HG03280 (cell line): Measurements from ENCODE around the gene WDR26.
"Not testable (repeated sequence)": the region's sequence is repeated elsewhere in the genome, so short reads cannot be mapped to it uniquely, and the experiment has no call there.

Experiments used
- ATAC-seq: cut with Tn5 transposase; IDR thresholded peaks from one replicate; pipeline ENCODE4 v1.9.1; 2021; ENCODE audit warnings: mild to moderate bottlenecking, moderate library complexity; ENCODE audit not compliant: unreplicated experiment

Gene WDR26

DNA sequence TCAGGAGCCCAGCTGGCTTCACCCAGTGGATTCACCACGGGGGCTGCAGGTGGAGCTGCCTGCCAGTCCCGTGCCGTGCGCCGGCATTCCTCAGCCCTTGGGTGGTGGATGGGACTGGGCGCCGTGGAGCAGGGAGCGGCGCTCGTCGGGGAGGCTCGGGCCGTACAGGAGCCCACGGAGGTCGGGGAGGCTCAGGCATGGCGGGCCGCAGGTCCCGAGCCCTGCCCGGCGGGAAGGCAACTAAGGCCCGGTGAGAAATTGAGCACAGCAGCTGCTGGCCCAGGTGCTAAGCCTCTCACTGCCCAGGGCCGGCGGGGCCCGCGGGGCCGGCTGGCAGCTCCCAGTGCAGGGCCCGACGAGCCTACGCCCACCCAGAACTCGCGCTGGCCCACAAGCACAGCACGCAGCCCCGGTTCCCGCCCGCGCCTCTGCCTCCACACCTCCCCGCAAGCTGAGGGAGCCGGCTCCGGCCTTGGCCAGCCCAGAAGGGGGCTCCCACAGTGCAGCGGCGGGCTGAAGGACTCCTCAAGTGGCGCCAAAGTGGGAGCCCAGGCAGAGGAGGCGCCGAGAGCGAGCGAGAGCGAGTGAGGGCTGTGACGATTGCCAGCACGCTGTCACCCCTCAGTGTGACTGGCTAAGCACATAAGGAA lies 82.0 kb downstream of the WDR26 start:
- not testable (repeated sequence) for ATAC-seq

DNA sequence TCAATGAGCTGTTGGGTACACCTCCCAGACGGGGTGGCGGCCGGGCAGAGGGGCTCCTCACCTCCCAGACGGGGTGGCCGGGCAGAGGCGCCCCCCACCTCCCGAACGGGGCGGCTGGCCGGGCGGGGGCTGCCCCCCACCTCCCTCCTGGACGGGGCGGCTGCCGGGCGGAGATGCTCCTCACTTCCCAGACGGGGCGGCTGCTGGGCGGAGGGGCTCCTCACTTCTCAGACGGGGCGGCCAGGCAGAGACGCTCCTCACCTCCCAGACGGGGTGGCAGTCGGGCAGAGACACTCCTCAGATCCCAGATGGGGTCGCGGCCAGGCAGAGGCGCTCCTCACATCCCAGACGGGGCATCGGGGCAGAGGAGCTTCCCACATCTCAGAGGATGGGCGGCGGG lies 84.9 kb downstream of the WDR26 start:
- not testable (repeated sequence) for ATAC-seq

DNA sequence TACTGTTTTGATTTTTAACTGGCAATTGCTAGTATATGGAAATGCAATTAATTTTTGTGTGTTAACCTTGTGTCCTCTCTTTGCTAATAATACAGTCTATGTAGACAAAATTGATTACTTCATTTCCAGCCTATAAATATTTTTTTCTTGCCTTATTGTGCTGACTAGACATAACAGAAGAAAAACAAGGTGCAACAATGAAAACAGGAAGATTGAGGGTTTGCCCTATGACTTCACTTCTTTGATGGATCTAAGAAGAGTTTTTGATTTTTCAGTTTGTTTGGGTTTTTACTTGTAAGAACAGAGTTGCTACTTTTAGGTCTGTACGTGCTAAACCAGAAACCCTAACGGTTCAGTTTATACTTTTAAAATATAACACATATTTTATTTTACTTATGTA lies 86.5 kb downstream of the WDR26 start:
- no peak for ATAC-seq

DNA sequence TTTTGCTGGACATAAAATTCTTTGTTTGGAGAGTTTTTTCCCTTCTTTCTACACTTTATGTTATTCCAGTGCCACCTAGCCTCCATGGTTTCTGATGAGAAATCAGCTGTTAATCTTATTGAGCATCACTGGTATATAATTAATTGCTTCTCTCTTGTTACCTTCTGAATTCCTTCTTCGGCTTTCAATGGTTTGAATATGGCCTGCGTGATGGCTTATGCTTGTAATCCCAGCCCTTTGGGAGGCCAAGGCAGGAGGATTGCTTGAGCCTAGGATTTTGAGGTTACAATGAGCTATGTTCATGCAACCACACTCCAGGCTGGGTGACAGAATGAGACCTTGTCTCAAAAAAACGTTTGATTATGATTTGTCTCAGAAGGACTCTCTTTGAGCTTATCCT lies 90.9 kb downstream of the WDR26 start:
- no peak for ATAC-seq

DNA sequence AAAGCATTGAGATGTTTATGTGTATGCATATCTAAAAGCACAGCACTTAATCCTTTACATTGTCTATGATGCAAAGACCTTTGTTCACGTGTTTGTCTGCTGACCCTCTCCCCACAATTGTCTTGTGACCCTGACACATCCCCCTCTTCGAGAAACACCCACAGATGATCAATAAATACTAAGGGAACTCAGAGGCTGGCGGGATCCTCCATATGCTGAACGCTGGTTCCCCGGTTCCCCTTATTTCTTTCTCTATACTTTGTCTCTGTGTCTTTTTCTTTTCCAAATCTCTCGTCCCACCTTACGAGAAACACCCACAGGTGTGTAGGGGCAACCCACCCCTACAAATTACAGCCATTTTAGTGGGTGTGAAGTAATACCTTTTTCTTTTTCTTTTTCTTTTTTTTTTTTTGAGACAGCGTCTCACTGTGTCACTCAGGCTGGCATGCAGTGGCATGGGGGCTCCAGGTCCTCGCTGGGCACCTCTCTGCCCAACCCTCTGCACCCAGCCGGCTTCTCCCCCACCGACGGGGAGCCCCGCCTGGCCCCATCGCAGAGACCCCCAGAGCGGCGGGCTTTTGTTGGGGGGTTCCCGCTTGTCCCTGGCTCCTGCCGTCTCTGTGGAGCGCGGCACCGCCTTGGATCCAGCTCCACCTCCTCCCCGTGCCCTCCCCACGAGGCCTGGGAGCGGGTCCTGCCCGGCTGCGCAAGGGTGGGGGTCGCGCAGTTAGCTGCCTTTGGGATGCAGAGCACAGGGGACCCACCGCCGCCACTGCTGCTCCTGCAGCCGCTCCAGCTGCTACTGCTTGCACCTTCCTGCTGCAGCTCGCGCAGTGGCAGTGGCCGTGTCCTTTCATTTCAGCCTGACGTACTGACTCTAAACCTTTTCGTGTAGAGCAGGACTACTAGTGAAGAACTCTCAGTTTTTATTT lies 93.9 kb downstream of the WDR26 start:
- ATAC-seq, result not testable (repeated sequence)

DNA sequence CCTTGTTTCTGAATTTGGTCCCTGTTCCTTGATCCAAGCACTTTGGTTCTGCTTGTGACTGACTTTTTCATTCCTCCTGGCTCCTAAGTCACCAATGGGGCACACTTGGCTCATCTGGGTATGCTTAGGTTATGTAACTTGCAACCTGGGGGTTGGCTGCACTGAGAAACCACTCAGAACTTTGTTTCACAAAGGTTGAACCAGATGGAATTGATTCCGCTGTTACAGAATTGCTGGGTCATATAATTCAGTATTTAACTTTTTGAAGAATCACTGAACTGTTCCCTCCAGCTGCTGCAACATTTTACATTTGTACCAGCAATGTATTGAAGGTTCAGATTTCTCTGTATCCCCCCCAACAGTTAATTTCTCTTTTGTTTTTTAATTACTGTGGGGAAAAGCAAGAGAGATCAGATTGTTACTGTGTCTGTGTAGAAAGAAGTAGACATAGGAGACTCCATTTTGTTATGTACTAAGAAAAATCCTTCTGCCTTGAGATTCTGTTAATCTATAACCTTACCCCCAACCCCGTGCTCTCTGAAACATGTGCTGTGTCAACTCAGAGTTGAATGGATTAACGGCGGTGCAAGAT lies 95.1 kb downstream of the WDR26 start:
- ATAC-seq, result no peak

DNA sequence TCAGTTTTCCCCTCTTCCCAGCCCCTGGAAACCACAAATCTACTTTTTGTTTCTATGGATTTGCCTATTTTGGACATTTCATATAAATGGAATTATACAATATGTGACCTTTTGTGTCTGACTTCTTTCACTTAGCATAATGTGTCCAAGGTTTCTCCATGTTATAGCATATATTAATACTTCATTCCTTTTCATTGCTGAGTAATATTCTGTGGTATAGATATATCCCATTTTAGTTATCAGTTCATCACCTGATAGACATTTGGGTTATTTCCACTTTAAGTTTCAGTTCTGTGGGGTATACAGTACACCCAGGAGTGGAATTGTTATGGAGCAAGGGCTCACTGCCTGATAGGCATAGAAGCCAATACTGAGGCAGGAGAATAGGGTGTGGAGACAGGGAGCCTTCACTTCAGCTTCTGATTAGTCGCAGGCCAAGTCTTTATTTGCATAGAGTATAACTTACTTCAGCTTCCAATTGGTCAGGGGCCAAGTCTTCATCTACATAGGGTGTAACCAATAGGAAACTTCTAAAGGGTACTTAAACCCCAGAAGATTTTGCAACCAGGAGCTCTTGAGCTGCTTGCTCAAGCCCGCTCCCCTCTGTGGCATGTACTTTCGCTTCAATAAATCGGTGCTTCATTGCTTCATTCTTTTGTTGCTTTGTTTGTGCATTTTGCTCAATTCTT lies 96.3 kb downstream of the WDR26 start:
- ATAC-seq, result no peak
